Left lung (tissue), 10 donors: ENCODE results near the gene LARP4. TPM values are rescaled to one million over a fixed set of nuclear protein-coding genes. Genes with fewer than 3 reads are reported as not detected.

Experiments
- ATAC-seq: fragments of 200-7000 bp; cut with Tn5 transposase; one replicate; pipeline ENCODE4 v1.9.1; 2020; ENCODE audit warnings: moderate library complexity
- DNase-seq, 4 donors: peaks; one replicate each; pipeline ENCODE4 v3.0.0-alpha.2; 2013 to 2020
- H3K27ac ChIP-seq, 2 donors: fragments of 200-600 bp; sonication (generic) in 1 of 2; one replicate each; pipeline versions ENCODE4 v1.5.0 to v1.8.0; 2020 to 2021
- H3K27me3 ChIP-seq, 2 donors: fragments of 200-600 bp; sonication (generic) in 1 of 2; one replicate each; pipeline versions ENCODE4 v1.5.0 to v1.8.0; 2020 to 2021
- H3K36me3 ChIP-seq, 2 donors: fragments of 200-600 bp; sonication (generic) in 1 of 2; one replicate each; pipeline versions ENCODE4 v1.5.0 to v1.8.0; 2020 to 2021
- H3K4me1 ChIP-seq, 2 donors: fragments of 200-600 bp; one replicate each; pipeline ENCODE4 v1.8.0; 2021
- H3K4me3 ChIP-seq, 2 donors: fragments of 200-600 bp; sonication (generic) in 1 of 2; one replicate each; pipeline versions ENCODE4 v1.5.0 to v1.8.0; 2020 to 2021; ENCODE audit warnings: mild to moderate bottlenecking in 1 of 2
- H3K9me3 ChIP-seq, 2 donors: fragments of 200-600 bp; sonication (generic) in 1 of 2; one replicate each; pipeline versions ENCODE4 v1.5.0 to v1.8.0; 2020 to 2021
- CTCF ChIP-seq, 2 donors: fragments of 200-600 bp; sonication (generic) in 1 of 2; IDR thresholded peaks; one replicate each; pipeline versions ENCODE4 v1.5.0 to v1.8.0; 2021; ENCODE audit warnings: antibody characterized with exemption in 2 of 2
- intact Hi-C, 2 donors: fragments of 100-400 bp; cut with DNase I; formaldehyde crosslinking; loops; one replicate each; pipeline versions ENCODE4 v1.11.2 to v1.14.2; 2022
- polyA plus RNA-seq, 6 donors: library from polyadenylated mRNA; unstranded; fragments of 120-200 nt; gene quantifications; one replicate each; pipeline ENCODE4 v1.2.1, GENCODE V29; 2013; ENCODE audit not compliant: insufficient read length in 6 of 6
- total RNA-seq, 2 donors: library from RNA; stranded (reverse); fragmentation: NEBNext Ultra II Directional; extraction: Animal tissue kit (Norgen Biotek cat#: 25700); gene quantifications; one replicate each; pipeline ENCODE4 v1.2.1, GENCODE V29; 2021
- donor health status: DM: no; HTN: yes; CAD: no.
- donor health status: DM: no; HTN: no; CAD: no.

LARP4 gene
- total and polyA plus RNA-seq, 8 donors = 27.5 to 65.4 (median 32.0) TPM

GRCh38 chr12:50508970-50509663 is 108.4 kb downstream of the LARP4 start:
- Histone ChIP-seq H3K4me3 (no peak overlapping the region), H3K36me3 (no peaks in the 10 kb centered on the region), H3K27me3 (no peaks in the 10 kb centered on the region), H3K9me3 (no peaks in the 10 kb centered on the region), H3K4me1 (peaks cover 34 to 67% of the 10 kb centered on the region in 2 donors), H3K27ac (no peak overlapping the region)
- TF ChIP-seq CTCF (IDR thresholded peaks at IDR 0.05) = no peak
- intact Hi-C loops = no loop called here
- DNase-seq = no peak
- no peak for ATAC-seq

GRCh38 chr12:50514526-50515276 is 114.0 kb downstream of the LARP4 start:
- intact Hi-C loops = loop anchor here in 1 of 2 donors (10.0 kb wide), 1 partner anchor 60 kb away; no protein-coding TSS in a partner anchor
- TF ChIP-seq CTCF (IDR thresholded peaks at IDR 0.05) = no peak
- no peak for DNase-seq
- ATAC-seq = peak; percentile 30
- H3K36me3 ChIP-seq = no peaks in the 10 kb centered on the region
- no peak overlapping the region for H3K4me3 ChIP-seq
- H3K9me3 ChIP-seq = no peaks in the 10 kb centered on the region
- H3K4me1 ChIP-seq = peaks cover 3 to 76% of the 10 kb centered on the region in 2 donors
- H3K27me3 ChIP-seq = no peaks in the 10 kb centered on the region
- peak overlapping the region in 1 of 2 donors; percentile 91 for H3K27ac ChIP-seq

- intact Hi-C loops = loop anchor here in 1 of 2 donors (10.0 kb wide), 1 partner anchor 59 kb away; no protein-coding TSS in a partner anchor
Measured at GRCh38 chr12:50515587-50515986, 114.9 kb downstream of the LARP4 start.

GRCh38 chr12:50517421-50518048 is 116.8 kb downstream of the LARP4 start:
- Histone ChIP-seq H3K9me3 (no peaks in the 10 kb centered on the region), H3K4me1 (peaks cover 10 to 88% of the 10 kb centered on the region in 2 donors), H3K27me3 (no peaks in the 10 kb centered on the region), H3K27ac (peak overlapping the region; percentile 54 to 91), H3K4me3 (no peak overlapping the region), H3K36me3 (no peaks in the 10 kb centered on the region)
- no peak for TF ChIP-seq CTCF (IDR thresholded peaks at IDR 0.05)
- intact Hi-C loops = loop anchor here in 1 of 2 donors (10.0 kb wide), 1 partner anchor 57 kb away; no protein-coding TSS in a partner anchor
- DNase-seq = no peak
- peak; percentile 76 for ATAC-seq

More at GRCh38 chr12:50515587-50515986, 114.9 kb downstream of the LARP4 start:
- H3K36me3 ChIP-seq = no peaks in the 10 kb centered on the region
- peaks cover 7 to 81% of the 10 kb centered on the region in 2 donors for H3K4me1 ChIP-seq
- ATAC-seq (no peak), DNase-seq (no peak)
- H3K27ac ChIP-seq = peak overlapping the region in 1 of 2 donors; percentile 91
- no peaks in the 10 kb centered on the region for H3K9me3 ChIP-seq
- H3K4me3 ChIP-seq = no peak overlapping the region
- no peak for TF ChIP-seq CTCF (IDR thresholded peaks at IDR 0.05)
- H3K27me3 ChIP-seq = no peaks in the 10 kb centered on the region
